GM19372 (cell line): ENCODE measurements around the gene ZNF69.
"Not testable (repeated sequence)": the region's sequence is repeated elsewhere in the genome, so short reads cannot be mapped to it uniquely, and the experiment has no call there.

ENCODE experiments used
- ATAC-seq: cut with Tn5 transposase; IDR thresholded peaks from one replicate; pipeline ENCODE4 v1.9.1; 2021; ENCODE audit warnings: mild to moderate bottlenecking, low read depth, moderate library complexity; ENCODE audit not compliant: unreplicated experiment

The ZNF69 gene

DNA sequence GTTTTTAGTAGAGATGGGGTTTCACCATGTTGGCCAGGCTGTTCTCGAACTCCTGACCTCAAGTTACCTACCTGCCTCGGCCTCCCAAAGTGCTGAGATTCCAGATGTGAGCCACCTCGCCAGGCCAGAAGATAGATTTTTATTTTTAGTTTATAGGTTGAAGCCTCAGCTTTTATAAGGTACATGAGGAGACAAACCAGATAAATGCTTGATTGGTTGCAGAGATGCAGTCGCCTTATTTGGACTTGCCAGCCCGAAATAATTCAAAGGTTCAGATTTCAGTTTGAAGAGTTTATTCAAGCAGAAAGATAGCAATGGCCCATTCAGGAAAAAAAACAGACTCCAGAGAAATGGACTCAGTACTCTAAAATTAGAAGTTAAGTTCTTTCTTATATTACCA is 3.1 kb downstream of the ZNF69 start:
- no peak for ATAC-seq

DNA sequence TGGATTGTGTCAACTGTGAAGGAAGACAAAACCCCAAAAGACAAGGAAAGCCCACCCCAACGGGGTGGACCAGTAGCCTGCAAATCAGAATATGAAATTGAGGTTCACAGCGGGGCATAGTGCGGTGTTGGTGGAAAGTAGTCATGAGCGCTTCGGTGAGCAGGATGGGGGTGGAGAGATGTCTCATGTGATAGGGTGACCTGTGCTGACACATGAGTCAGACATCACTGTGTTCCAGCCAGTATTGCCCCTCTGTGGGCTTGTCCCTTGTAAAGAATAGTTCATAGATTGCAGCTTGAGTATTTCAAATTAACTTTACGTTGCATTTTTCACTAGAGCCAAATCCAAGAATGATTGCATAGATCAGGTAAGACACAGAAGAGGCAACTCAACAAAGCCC is 7.3 kb downstream of the ZNF69 start:
- ATAC-seq: no peak

DNA sequence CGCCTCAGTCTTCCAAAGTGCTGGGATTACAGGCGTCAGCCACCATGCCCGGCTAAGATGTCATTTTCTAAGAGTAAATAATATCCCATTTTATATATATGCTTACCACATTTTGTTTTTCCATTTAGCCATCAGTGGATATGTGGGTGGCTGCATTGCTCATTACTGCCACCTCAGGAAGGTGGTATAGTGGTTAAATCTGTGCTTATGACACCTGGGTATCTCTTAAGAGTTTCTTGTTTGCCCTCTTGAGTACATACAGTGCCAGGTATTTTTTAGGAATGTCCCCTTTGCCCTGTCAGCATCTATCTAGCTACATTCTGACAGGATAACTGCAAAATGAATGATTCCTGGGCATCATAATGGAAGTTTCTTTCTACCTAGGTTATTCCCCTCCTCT is 14.6 kb downstream of the ZNF69 start:
- ATAC-seq: no peak

DNA sequence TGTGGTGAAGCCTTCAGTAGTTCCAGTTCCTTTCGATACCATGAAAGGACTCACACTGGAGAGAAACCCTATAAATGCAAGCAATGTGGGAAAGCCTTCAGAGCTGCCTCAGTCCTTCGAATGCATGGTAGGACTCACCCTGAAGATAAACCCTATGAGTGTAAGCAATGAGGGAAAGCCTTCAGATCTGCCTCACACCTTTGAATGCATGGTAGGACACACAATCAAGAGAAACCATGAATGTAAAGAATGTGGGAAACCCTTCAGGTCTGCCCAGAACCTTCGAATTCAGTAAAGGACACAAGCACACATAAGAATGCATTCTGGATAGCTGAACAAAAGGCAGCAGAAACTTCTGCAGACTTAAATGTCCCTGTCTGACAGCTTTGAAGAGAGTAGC is 18.3 kb downstream of the ZNF69 start:
- no peak for ATAC-seq

DNA sequence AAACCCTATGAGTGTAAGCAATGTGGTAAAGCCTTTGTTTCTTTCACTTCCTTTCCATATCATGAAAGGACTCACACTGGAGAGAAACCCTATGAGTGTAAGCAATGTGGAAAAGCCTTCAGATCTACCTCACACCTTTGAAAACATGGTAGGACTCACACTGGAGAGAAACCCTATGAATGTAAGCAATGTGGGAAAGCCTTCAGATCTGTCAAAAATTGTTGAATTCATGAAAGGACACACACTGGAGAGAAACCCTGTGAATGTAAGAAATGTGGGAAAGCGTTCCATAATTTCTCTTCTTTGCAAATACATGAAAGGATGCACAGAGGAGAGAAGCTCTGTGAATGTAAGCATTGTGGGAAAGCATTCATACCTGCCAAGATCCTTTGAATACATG is 24.4 kb downstream of the ZNF69 start:
- not testable (repeated sequence) for ATAC-seq

DNA sequence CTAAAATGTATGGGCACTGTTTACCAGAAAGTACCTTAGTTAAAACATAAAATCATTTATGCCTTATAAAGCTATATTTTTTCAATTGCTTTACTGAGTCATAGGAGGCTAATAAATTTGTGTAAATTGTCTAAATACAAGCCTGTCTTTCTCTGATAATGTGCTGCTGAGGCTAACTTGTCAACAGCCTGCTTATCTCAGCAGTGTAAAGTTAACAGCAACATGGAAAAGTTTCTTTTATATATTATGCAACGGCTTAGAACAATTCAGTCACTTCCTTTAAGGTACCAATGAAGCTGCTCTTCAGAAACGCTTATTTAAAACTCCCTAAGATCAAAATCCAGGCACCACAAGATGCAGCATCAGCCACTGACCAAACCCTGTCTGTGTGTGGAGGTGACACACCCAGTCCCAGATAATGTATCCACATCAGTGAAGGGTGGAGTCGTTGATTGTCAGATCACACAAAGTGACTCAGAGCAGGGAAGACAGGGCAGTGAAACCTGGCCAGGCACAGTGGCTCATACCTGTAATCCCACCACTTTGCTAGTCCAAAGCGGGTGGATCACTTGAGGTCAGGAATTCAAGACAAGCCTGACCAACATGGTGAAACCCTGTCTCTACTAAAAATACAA is 27.0 kb downstream of the ZNF69 start:
- not testable (repeated sequence) for ATAC-seq

DNA sequence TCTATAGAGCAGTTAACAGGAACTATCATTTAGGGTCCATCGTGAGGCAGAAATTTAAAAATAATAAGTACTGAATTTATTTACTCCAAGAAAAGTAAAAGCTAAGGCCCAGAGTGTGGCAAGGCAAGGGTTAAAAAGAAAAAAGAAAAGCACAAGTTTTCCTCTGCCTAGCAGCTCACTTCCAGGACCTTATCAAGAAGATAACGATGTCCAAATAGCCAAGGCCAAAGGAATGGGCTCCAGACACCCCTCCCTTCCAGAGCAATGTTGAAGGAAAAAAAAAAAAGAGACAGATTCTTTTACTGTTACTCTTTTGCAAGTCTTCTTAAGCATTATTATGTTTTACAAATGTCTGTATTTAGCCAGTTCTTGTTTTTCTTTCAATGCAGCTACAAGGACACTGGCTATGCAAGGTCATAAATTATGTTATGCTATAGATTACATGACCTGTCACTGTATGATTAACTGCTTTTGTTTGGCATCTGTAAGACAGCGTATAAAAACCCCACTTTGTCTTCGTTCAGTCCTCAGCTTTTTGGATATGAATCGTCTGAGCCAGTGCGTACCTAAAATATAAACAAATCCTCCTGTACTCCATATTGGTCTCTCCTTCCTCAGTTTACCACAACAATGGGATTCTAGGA is 34.4 kb downstream of the ZNF69 start:
- ATAC-seq: no peak

DNA sequence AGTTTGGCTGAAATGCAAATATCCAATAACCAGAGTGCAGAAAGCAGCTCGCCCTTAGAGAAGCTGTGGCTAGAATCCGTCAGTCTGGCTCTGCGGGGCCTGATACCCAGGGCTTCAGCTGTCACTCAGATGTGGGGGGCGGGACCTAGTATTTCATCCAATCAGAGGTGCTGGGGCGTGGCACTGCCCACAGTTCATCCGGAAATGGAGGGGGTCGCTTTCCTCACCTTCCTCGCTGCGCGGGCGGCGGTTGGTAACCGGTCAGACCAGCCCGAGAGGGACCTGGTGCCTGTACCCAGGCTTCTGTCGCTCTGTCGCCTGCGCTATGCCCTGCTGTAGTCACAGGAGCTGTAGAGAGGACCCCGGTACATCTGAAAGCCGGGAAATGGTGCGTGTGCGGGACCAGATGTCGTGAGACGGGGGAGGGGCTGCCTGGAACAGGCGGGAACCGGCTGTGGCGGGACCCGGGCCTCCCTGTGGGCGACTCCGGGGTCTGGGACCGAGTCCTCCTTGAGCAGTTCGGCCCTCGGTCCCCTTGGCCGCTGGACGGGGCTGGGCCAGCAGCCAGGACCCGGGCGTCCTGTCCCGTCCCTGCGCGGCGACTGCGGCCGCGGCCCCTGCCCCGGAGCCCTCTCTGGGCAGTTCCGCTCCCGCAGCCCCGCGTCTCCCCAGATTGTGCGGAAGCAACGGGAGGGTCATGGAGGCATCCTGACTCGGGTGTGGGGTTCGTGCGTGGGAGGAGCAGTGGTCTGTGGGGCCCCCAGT is 37.5 kb downstream of the ZNF69 start, which contains the start of gene ZNF700:
Gene ZNF700 (plus strand): TSS at position 222 of the 765 bp plus-strand sequence. CDS start 104 bp downstream, at position 326.
- ATAC-seq: peak; percentile 77

DNA sequence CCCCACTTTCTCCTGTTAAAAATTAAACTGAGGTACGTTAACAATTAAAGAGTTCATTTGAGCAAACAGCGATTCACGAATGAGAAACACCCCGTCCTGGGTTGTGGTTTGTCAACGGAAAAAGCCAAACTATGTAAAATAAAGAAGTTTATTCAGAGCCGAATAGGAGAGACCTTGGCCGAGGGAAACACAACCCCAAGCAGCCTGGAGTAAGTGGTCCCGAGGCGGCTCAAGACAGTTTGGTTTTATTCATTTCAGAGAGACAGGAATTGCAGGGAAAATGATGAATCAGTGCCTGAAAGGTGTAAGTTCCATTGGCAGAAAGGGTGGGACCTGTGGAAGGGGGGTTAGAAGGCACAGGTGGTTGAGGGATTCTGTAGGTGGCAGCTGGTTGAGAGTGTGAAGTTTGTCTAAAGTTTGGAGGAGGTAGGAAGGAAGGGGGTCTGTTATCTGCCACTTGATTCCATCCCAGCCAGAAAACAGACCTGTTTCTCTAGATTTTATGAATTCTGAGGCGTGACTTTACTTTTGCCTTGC is 38.1 kb downstream of the ZNF69 start:
- ATAC-seq: not testable (repeated sequence)

DNA sequence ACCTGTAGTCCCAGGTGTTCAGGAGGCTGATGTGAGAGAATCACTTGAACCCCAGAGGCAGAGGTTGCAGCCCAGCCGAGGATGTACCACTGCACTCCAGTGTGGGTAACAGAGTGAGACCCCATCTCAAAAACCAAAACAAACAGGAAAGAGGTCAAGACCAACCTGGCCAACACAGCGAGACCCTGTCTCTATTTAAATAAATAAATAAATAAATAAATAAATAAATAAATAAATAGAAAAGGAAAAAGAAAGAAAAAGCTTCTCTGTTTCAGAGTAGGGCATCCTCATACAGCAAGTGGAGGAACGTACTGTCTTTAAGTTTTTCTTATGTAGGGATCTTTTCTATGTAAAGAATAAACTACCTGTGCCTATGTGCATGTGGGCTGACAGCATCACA is 39.6 kb downstream of the ZNF69 start:
- no peak for ATAC-seq

DNA sequence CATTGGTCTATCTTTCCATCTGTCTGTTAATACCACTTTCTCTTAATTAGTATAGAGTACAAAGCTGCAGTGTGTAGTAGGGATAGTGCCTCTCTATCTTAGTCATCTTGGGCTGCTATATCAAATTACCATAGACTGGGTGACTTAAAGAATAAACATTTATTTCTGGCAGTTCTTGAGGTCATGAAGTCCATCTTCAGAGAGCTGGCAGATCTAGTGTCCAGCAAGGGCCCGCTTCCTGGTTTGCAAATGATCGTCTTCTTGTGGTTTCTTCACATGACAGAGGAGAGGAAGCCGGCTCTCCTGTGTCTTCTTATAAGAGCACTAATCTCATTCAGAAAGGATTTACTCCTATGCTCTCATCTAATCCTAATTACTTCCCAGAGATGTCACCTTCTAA is 43.5 kb downstream of the ZNF69 start:
- ATAC-seq: no peak

DNA sequence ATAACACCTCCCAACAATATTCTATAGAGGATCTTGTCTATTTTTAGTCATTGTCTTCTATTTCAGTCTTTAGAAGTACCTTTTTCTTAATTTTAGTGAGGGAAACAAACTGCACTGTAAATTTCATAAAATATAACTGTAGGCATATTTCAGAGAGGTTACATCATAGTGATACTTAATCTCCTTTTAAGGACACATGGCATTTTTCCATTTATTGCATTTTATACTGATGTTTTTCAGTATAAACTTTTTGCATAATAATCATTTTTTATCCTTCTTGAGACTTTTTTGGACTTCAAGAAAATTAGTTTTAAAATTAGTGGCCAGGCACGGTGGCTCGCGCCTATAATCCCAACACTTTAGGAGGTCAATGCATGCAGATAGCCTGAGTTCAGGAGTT is 43.9 kb downstream of the ZNF69 start:
- ATAC-seq: no peak

DNA sequence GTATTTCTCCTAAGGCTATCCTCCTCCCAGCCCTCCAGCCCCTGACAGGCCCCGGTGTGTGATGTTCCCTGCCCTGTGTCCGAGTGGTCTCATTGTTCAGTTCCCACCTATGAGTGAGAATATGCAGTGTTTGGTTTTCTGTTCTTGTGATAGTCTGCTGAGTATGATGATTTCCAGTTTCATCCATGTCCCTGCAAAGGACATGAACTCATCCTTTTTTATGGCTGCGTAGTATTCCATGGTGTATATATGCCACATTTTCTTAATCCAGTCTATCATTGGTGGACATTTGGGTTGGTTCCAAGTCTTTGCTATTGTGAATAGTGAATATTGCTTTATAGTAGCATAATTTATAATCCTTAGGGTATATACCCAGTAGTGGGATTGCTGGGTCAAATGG is 48.2 kb downstream of the ZNF69 start:
- ATAC-seq: not testable (repeated sequence)

DNA sequence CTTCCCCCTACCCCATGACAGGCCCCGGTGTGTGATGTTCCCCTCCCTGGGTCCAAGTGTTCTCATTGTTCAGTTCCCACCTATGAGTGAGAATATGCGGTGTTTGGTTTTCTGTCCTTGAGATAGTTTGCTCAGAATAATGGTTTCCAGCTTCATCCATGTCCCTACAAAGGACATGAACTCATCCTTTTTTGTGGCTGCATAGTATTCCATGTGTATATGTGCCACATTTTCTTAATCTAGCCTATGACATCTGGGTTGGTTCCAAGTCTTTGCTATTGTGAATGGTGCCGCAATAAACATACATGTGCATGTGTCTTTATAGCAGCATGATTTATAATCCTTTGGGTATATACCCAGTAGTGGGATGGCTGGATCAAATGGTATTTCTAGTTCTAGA is 50.8 kb downstream of the ZNF69 start:
- ATAC-seq: not testable (repeated sequence)

DNA sequence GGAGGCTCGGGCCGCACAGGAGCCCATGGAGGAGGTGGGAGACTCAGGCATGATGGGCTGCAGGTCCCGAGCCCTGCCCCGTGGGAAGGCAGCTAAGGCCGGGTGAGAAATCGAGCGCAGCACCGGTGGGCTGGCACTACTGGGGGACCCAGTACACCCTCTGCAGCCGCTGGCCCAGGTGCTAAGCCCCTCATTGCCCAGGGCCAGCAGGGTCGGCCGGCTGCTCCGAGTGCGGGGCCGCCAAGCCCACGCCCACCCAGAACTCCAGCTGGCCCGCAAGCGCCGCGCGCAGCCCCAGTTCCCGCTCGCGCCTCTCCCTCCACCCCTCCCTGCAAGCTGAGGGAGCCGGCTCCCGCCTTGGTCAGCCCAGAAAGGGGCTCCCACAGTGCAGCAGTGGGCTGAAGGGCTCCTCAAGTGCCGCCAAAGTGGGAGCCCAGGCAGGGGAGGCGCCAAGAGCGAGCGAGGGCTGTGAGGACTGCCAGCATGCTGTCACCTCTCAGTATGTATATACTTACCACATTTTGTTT is 53.8 kb downstream of the ZNF69 start:
- not testable (repeated sequence) for ATAC-seq

DNA sequence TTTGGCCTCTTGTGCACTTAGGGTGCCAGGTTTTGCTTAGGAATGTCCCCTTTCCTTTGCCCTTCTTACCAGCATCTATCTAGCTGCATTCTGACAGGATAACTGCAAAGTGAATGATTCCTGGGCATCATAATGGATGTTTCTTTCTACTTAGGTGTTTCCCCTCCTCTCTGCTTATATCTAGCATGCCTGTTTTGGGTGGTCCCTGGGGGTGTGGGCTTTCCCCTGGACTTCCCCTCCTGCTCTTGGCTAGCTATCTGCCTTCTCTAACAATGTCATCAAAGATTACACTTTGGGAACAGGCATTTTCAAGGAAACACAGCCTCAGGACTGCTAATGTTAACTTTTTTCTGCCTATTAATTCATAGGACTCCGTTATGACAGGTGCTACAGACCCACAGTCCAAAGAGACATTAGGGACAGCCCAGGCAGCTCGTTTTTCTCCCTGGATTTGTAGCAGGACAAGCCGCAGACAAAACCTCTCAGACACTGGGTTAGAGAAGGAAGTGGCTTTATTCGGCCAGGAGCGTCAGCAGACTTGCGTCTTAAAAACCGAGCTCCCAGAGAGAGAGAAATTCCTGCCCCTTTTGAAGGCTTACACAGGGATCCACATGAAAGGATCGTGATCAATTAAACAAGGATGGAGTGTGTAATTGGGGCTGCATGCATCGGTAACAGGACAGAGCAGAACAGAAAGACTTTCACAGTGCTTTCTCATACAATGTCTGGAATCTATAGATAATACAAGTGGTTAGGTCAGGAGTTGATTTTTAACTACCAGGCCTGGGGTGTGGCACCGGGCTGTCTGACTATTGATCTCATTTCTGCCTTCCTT is 54.6 kb downstream of the ZNF69 start:
- ATAC-seq: no peak

DNA sequence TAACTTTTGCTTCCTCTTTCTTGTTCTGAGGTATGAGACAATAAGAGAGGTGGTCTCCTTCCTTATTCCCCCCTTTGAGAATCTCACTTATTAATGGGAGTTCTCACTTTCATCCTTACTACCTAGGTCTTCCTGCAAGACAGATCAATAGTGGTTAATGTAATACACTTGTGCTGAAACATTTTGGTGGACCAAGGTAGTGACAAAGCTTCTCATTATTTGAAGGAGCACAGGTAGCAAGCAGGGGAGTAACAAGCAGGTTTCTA is 55.2 kb downstream of the ZNF69 start:
- ATAC-seq: no peak

DNA sequence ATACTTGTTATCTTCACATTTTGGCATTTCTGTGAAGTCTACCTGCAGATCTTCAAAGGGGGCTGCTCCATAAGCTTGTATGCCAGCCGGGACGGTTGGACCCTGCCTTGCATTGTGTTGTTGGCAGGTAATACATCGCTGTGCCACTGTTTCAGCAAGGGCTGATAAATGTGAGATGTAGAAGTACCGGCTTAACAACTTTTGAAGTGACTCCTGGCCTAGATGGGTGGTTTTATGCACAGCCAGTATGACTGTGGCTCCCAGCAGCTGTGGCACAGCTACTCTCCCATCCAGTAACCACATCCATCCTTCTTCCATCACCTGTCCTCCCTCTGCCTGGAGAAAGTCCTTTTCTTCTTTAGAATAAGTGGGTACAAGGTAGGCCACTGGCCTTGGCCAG is 57.1 kb downstream of the ZNF69 start:
- no peak for ATAC-seq

DNA sequence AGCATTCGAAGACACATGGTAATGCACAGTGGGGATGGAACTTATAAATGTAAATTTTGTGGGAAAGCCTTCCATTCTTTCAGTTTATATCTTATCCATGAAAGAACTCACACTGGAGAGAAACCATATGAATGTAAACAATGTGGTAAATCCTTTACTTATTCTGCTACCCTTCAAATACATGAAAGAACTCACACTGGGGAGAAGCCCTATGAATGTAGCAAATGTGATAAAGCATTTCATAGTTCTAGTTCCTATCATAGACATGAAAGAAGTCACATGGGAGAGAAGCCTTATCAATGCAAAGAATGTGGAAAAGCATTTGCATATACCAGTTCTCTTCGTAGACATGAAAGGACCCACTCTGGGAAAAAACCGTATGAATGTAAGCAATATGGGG is 61.1 kb downstream of the ZNF69 start:
- no peak for ATAC-seq

DNA sequence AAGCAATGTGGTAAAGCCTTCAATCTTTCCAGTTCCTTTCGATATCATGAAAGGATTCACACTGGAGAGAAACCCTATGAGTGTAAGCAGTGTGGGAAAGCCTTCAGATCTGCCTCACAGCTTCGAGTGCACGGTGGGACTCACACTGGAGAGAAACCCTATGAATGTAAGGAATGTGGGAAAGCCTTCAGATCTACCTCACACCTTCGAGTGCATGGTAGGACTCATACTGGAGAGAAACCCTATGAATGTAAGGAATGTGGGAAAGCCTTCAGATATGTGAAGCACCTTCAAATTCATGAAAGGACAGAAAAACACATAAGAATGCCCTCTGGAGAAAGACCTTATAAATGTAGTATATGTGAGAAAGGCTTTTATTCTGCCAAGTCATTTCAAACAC is 61.6 kb downstream of the ZNF69 start:
- no peak for ATAC-seq
